Kidney epithelial cell (primary cell): ENCODE measurements around the gene TMEM259. TPM values are rescaled to one million over a fixed set of nuclear protein-coding genes. Genes with fewer than 3 reads are reported as not detected.

Experiments used
- DNase-seq: peaks from one replicate; pipeline ENCODE4 v3.0.0-alpha.2; 2010; ENCODE audit warnings: low read depth
- H3K27me3 ChIP-seq: 2 replicates; pipeline ENCODE4 v1.6.0; 2011; ENCODE audit warnings: low read length; ENCODE audit not compliant: control insufficient read depth, insufficient read depth
- H3K36me3 ChIP-seq: 2 replicates; pipeline ENCODE4 v1.5.1; 2011; ENCODE audit warnings: low read length; ENCODE audit not compliant: control insufficient read depth, insufficient read depth
- H3K4me3 ChIP-seq: 2 replicates; pipeline ENCODE4 v1.5.1; 2011; ENCODE audit warnings: low read depth, mild to moderate bottlenecking, control low read depth, low read length
- CTCF ChIP-seq: IDR thresholded peaks from 2 replicates; pipeline ENCODE4 v1.5.1; 2011; ENCODE audit warnings: mild to moderate bottlenecking, moderate library complexity, low read length, control low read depth, inconsistent platforms; ENCODE audit not compliant: insufficient read depth, poor library complexity, severe bottlenecking
- total RNA-seq: library from RNA; depleted of rRNA; stranded (reverse); fragments of >200 nt; gene quantifications from 2 replicates; pipeline ENCODE4 v1.2.3, GENCODE V29; 2015

Gene TMEM259
- total RNA-seq, 1 donor from 2014 or later: 204 TPM

- Histone ChIP-seq H3K4me3 (no peak overlapping the region), H3K27me3 (peaks cover 27% of the 10 kb centered on the region), H3K36me3 (no peaks in the 10 kb centered on the region)
- DNase-seq: no peak
- TF ChIP-seq CTCF: no peak
These were observed 27.0 kb downstream of the TMEM259 start for GRCh38 chr19:993831-994393.

DNA sequence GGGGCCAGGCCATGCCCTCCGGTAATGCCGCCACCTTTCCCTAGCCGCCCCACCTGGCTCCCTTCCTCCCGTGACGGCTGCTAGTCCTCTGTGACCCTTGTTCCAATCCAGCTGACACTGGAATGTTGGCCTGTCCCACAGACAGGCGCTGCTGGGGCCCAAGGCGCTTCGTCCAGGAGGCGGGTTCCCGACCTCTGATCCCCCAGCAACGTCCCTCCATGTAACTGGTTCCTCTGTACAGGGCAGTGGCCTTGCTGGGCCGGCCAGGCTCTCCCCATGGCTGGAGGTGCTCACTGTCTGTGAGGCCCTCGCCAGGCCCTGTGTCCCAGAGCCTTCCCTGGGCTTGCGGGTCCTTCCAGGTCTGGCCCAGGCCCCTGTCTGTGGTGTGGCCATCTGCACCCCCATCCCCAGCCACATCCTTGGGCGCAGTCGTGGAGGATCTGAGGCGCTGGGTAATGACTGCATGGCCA, 27.5 kb downstream of the TMEM259 start:
- no peak for TF ChIP-seq CTCF
- DNase-seq: no peak
- H3K27me3 ChIP-seq: peaks cover 22% of the 10 kb centered on the region
- H3K4me3 ChIP-seq: no peak overlapping the region
- no peaks in the 10 kb centered on the region for H3K36me3 ChIP-seq

DNA sequence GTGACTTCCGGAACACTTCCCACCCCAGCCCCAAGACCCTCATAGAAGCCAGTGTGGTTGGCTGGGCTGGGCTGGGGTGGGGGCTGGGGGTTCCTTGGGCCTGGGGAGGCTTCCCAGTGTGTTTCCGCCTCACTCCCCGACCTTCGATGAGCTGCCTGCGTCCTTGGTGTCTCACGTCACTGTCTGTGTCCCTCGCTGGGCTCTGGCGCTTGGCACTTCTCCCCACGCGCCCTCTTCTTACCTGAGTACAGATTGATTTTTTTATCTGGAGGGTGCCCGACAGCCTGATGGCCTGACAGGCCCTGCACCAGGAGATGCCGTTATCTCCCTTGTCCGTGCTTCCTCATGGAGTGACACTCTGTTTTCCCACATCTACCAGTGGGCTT, 28.3 kb downstream of the TMEM259 start:
- no peaks in the 10 kb centered on the region for H3K36me3 ChIP-seq
- no peak overlapping the region for H3K4me3 ChIP-seq
- peaks cover 15% of the 10 kb centered on the region for H3K27me3 ChIP-seq
- TF ChIP-seq CTCF: no peak
- no peak for DNase-seq

- Histone ChIP-seq H3K27me3 (peaks cover 11% of the 10 kb centered on the region), H3K36me3 (no peaks in the 10 kb centered on the region), H3K4me3 (no peak overlapping the region)
- no peak for TF ChIP-seq CTCF
- no peak for DNase-seq
These were observed 28.8 kb downstream of the TMEM259 start for GRCh38 chr19:991932-992669.

GRCh38 chr19:991174-991931, 29.6 kb downstream of the TMEM259 start:
- H3K4me3 ChIP-seq: no peak overlapping the region
- H3K36me3 ChIP-seq: no peaks in the 10 kb centered on the region
- DNase-seq: no peak
- H3K27me3 ChIP-seq: peaks cover 8% of the 10 kb centered on the region
- TF ChIP-seq CTCF: no peak
